ENCODE results near the gene SULT1A1. TPM values are rescaled to one million over a fixed set of nuclear protein-coding genes. Genes with fewer than 3 reads are reported as not detected.
A peak's percentile ranks its signal among the peaks of the same experiment; 100 is the strongest.

SULT1A1 gene
- total and polyA plus RNA-seq, 2 of the 13 experiments (the other 11 are each of a cell fraction or from before 2014, with no cell fraction given), result 114 to 147 TPM

DNA sequence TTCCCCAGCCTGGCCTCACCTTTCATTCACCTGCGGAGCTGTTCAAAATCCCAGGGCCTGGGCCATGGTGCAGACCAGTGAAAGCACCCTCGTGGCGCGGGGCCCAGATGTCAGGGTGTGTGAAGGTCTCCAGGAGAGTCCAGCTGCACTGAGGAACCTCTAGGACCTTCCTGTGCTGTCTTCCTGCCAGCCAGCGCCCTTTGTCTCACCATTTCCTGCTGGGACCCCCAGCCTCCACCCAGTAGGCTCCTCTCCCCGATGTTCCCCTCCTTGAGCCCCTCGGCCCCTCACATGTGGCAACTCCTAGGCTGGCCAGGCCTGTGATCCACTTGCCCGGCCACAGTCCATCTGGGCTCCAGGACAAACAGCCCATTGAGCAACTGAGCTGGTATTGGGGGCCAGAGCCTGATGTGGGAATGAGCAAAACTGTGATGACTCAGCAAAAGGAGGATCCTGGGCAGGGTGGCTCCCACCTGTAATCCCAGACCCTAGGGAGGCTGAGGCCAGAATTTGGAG is 13.7 kb downstream of the SULT1A1 start (continued):
- TF ChIP-seq, protein P1, sequence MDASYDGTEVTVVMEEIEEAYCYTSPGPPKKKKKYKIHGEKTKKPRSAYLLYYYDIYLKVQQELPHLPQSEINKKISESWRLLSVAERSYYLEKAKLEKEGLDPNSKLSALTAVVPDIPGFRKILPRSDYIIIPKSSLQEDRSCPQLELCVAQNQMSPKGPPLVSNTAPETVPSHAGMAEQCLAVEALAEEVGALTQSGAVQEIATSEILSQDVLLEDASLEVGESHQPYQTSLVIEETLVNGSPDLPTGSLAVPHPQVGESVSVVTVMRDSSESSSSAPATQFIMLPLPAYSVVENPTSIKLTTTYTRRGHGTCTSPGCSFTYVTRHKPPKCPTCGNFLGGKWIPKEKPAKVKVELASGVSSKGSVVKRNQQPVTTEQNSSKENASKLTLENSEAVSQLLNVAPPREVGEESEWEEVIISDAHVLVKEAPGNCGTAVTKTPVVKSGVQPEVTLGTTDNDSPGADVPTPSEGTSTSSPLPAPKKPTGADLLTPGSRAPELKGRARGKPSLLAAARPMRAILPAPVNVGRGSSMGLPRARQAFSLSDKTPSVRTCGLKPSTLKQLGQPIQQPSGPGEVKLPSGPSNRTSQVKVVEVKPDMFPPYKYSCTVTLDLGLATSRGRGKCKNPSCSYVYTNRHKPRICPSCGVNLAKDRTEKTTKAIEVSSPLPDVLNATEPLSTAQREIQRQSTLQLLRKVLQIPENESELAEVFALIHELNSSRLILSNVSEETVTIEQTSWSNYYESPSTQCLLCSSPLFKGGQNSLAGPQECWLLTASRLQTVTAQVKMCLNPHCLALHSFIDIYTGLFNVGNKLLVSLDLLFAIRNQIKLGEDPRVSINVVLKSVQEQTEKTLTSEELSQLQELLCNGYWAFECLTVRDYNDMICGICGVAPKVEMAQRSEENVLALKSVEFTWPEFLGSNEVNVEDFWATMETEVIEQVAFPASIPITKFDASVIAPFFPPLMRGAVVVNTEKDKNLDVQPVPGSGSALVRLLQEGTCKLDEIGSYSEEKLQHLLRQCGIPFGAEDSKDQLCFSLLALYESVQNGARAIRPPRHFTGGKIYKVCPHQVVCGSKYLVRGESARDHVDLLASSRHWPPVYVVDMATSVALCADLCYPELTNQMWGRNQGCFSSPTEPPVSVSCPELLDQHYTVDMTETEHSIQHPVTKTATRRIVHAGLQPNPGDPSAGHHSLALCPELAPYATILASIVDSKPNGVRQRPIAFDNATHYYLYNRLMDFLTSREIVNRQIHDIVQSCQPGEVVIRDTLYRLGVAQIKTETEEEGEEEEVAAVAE (CRISPR knock-in tag; IDR thresholded peaks at IDR 0.05; ENCODE audit: borderline replicate concordance), result no peak
- TF ChIP-seq ZNF337 (CRISPR knock-in tag; IDR thresholded peaks at IDR 0.05; ENCODE audit: borderline replicate concordance, low read depth) (0 out of 2 replicates have a peak, but pooled peaks have one; percentile 43), ATF7 (IDR thresholded peaks at IDR 0.05) (no peak), ATF7 (CRISPR knock-in tag; IDR thresholded peaks at IDR 0.05) (no peak), RFXAP (CRISPR knock-in tag; IDR thresholded peaks at IDR 0.05; ENCODE audit: borderline replicate concordance) (no peak), HNRNPL (IDR thresholded peaks at IDR 0.05; ENCODE audit: low read depth, low read length) (0 out of 2 replicates have a peak, but pooled peaks have one; percentile 38), ZFP36 (IDR thresholded peaks at IDR 0.05; ENCODE audit: borderline replicate concordance, low read depth, low read length, partially characterized antibody) (no peak), ARHGAP35 (CRISPR knock-in tag; IDR thresholded peaks at IDR 0.05; ENCODE audit: borderline replicate concordance) (no peak), ZNF335 (CRISPR knock-in tag; IDR thresholded peaks at IDR 0.05) (no peak), MIXL1 (CRISPR knock-in tag; IDR thresholded peaks at IDR 0.05) (no peak), HNF4A (CRISPR knock-in tag; IDR thresholded peaks at IDR 0.05) (peak; percentile 48; the same call in 1 of the 2 replicates), REXO4 (CRISPR knock-in tag; IDR thresholded peaks at IDR 0.05; ENCODE audit: borderline replicate concordance) (no peak), TCF12 (IDR thresholded peaks at IDR 0.05) (no peak), TCF12 (CRISPR knock-in tag; IDR thresholded peaks at IDR 0.05) (no peak), RFX1 (IDR thresholded peaks at IDR 0.05) (no peak)
- TF ChIP-seq, protein P2, sequence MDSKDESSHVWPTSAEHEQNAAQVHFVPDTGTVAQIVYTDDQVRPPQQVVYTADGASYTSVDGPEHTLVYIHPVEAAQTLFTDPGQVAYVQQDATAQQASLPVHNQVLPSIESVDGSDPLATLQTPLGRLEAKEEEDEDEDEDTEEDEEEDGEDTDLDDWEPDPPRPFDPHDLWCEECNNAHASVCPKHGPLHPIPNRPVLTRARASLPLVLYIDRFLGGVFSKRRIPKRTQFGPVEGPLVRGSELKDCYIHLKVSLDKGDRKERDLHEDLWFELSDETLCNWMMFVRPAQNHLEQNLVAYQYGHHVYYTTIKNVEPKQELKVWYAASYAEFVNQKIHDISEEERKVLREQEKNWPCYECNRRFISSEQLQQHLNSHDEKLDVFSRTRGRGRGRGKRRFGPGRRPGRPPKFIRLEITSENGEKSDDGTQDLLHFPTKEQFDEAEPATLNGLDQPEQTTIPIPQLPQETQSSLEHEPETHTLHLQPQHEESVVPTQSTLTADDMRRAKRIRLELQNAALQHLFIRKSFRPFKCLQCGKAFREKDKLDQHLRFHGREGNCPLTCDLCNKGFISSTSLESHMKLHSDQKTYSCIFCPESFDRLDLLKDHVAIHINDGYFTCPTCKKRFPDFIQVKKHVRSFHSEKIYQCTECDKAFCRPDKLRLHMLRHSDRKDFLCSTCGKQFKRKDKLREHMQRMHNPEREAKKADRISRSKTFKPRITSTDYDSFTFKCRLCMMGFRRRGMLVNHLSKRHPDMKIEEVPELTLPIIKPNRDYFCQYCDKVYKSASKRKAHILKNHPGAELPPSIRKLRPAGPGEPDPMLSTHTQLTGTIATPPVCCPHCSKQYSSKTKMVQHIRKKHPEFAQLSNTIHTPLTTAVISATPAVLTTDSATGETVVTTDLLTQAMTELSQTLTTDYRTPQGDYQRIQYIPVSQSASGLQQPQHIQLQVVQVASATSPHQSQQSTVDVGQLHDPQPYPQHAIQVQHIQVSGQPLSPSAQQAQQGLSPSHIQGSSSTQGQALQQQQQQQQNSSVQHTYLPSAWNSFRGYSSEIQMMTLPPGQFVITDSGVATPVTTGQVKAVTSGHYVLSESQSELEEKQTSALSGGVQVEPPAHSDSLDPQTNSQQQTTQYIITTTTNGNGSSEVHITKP (CRISPR knock-in tag; IDR thresholded peaks at IDR 0.05; ENCODE audit: low read depth), result 0 out of 2 replicates have a peak, but pooled peaks have one; percentile 3
- TF ChIP-seq, protein P3, sequence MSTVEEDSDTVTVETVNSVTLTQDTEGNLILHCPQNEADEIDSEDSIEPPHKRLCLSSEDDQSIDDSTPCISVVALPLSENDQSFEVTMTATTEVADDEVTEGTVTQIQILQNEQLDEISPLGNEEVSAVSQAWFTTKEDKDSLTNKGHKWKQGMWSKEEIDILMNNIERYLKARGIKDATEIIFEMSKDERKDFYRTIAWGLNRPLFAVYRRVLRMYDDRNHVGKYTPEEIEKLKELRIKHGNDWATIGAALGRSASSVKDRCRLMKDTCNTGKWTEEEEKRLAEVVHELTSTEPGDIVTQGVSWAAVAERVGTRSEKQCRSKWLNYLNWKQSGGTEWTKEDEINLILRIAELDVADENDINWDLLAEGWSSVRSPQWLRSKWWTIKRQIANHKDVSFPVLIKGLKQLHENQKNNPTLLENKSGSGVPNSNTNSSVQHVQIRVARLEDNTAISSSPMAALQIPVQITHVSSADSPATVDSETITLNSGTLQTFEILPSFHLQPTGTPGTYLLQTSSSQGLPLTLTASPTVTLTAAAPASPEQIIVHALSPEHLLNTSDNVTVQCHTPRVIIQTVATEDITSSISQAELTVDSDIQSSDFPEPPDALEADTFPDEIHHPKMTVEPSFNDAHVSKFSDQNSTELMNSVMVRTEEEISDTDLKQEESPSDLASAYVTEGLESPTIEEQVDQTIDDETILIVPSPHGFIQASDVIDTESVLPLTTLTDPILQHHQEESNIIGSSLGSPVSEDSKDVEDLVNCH (CRISPR knock-in tag; IDR thresholded peaks at IDR 0.05), result no peak
- TF ChIP-seq, protein P4, sequence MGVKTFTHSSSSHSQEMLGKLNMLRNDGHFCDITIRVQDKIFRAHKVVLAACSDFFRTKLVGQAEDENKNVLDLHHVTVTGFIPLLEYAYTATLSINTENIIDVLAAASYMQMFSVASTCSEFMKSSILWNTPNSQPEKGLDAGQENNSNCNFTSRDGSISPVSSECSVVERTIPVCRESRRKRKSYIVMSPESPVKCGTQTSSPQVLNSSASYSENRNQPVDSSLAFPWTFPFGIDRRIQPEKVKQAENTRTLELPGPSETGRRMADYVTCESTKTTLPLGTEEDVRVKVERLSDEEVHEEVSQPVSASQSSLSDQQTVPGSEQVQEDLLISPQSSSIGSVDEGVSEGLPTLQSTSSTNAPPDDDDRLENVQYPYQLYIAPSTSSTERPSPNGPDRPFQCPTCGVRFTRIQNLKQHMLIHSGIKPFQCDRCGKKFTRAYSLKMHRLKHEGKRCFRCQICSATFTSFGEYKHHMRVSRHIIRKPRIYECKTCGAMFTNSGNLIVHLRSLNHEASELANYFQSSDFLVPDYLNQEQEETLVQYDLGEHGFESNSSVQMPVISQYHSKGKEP (CRISPR knock-in tag; IDR thresholded peaks at IDR 0.05), result no peak
